ENCODE measurements around the gene USP24. TPM values are rescaled to one million over a fixed set of nuclear protein-coding genes. Genes with fewer than 3 reads are reported as not detected.
"Not testable (repeated sequence)": the region's sequence is repeated elsewhere in the genome, so short reads cannot be mapped to it uniquely, and the experiment has no call there.

Gene USP24
- total RNA-seq, 1 donor from 2014 or later: 37.7 TPM

GRCh38 chr1:55117941-55118340 lies 97.2 kb downstream of the USP24 start:
- Mint-ChIP-seq H3K27me3 (ENCODE audit: unreplicated experiment) (peaks cover 9% of the 10 kb centered on the region), H3K9me3 (ENCODE audit: unreplicated experiment) (no peaks in the 10 kb centered on the region), H3K36me3 (ENCODE audit: low read depth, unreplicated experiment) (peaks cover 74% of the 10 kb centered on the region), H3K4me3 (ENCODE audit: unreplicated experiment) (no peak overlapping the region), H3K4me1 (ENCODE audit: unreplicated experiment) (no peaks in the 10 kb centered on the region), H3K27ac (ENCODE audit: unreplicated experiment) (no peak overlapping the region)
- TF ChIP-seq CTCF (IDR thresholded peaks at IDR 0.05; ENCODE audit: unreplicated experiment): no peak
- no peak for DNase-seq (ENCODE audit: low spot score)

GRCh38 chr1:55109005-55109404 lies 106.2 kb downstream of the USP24 start:
- H3K36me3 Mint-ChIP-seq (ENCODE audit: low read depth, unreplicated experiment): peaks cover 58% of the 10 kb centered on the region
- H3K9me3 Mint-ChIP-seq (ENCODE audit: unreplicated experiment); H3K4me3 Mint-ChIP-seq (ENCODE audit: unreplicated experiment); H3K27ac Mint-ChIP-seq (ENCODE audit: unreplicated experiment); DNase-seq (ENCODE audit: low spot score); H3K4me1 Mint-ChIP-seq (ENCODE audit: unreplicated experiment); H3K27me3 Mint-ChIP-seq (ENCODE audit: unreplicated experiment): not testable (repeated sequence)

GRCh38 chr1:55107101-55107500 lies 108.1 kb downstream of the USP24 start:
- H3K36me3 Mint-ChIP-seq (ENCODE audit: low read depth, unreplicated experiment): peaks cover 46% of the 10 kb centered on the region
- no peak overlapping the region for H3K27ac Mint-ChIP-seq (ENCODE audit: unreplicated experiment)
- H3K4me3 Mint-ChIP-seq (ENCODE audit: unreplicated experiment): no peak overlapping the region
- no peaks in the 10 kb centered on the region for H3K9me3 Mint-ChIP-seq (ENCODE audit: unreplicated experiment)
- no peak for DNase-seq (ENCODE audit: low spot score)
- H3K4me1 Mint-ChIP-seq (ENCODE audit: unreplicated experiment): no peaks in the 10 kb centered on the region
- H3K27me3 Mint-ChIP-seq (ENCODE audit: unreplicated experiment): no peaks in the 10 kb centered on the region
- TF ChIP-seq CTCF (IDR thresholded peaks at IDR 0.05; ENCODE audit: unreplicated experiment): no peak

GRCh38 chr1:55103891-55104290 lies 111.3 kb downstream of the USP24 start:
- Mint-ChIP-seq H3K36me3 (ENCODE audit: low read depth, unreplicated experiment) (peaks cover 29% of the 10 kb centered on the region), H3K27ac (ENCODE audit: unreplicated experiment) (no peak overlapping the region), H3K4me3 (ENCODE audit: unreplicated experiment) (no peak overlapping the region), H3K27me3 (ENCODE audit: unreplicated experiment) (no peaks in the 10 kb centered on the region), H3K4me1 (ENCODE audit: unreplicated experiment) (no peaks in the 10 kb centered on the region), H3K9me3 (ENCODE audit: unreplicated experiment) (no peaks in the 10 kb centered on the region)
- no peak for DNase-seq (ENCODE audit: low spot score)
- no peak for TF ChIP-seq CTCF (IDR thresholded peaks at IDR 0.05; ENCODE audit: unreplicated experiment)

GRCh38 chr1:55095095-55095494 lies 120.1 kb downstream of the USP24 start:
- no peak for TF ChIP-seq CTCF (IDR thresholded peaks at IDR 0.05; ENCODE audit: unreplicated experiment)
- Mint-ChIP-seq H3K36me3 (ENCODE audit: low read depth, unreplicated experiment) (peaks cover 37% of the 10 kb centered on the region), H3K9me3 (ENCODE audit: unreplicated experiment) (no peaks in the 10 kb centered on the region)

GRCh38 chr1:55092475-55092874 lies 122.7 kb downstream of the USP24 start:
- H3K4me1 Mint-ChIP-seq (ENCODE audit: unreplicated experiment): peaks cover 5% of the 10 kb centered on the region
- TF ChIP-seq CTCF (IDR thresholded peaks at IDR 0.05; ENCODE audit: unreplicated experiment): no peak
- peaks cover 52% of the 10 kb centered on the region for H3K36me3 Mint-ChIP-seq (ENCODE audit: low read depth, unreplicated experiment)
- no peak overlapping the region for H3K4me3 Mint-ChIP-seq (ENCODE audit: unreplicated experiment)
- no peaks in the 10 kb centered on the region for H3K27me3 Mint-ChIP-seq (ENCODE audit: unreplicated experiment)
- no peaks in the 10 kb centered on the region for H3K9me3 Mint-ChIP-seq (ENCODE audit: unreplicated experiment)
- no peak for DNase-seq (ENCODE audit: low spot score)
- H3K27ac Mint-ChIP-seq (ENCODE audit: unreplicated experiment): no peak overlapping the region

More at GRCh38 chr1:55095095-55095494, 120.1 kb downstream of the USP24 start:
- H3K27ac Mint-ChIP-seq (ENCODE audit: unreplicated experiment): no peak overlapping the region
- H3K4me3 Mint-ChIP-seq (ENCODE audit: unreplicated experiment): no peak overlapping the region
- no peak for DNase-seq (ENCODE audit: low spot score)
- no peaks in the 10 kb centered on the region for H3K27me3 Mint-ChIP-seq (ENCODE audit: unreplicated experiment)
- H3K4me1 Mint-ChIP-seq (ENCODE audit: unreplicated experiment): no peaks in the 10 kb centered on the region

Data from endothelial cell (in vitro differentiated cells).